ENCODE data around the gene SORCS3.

- TF ChIP-seq EZH2 (IDR thresholded peaks at IDR 0.05; ENCODE audit: low read depth) (no peak), CTCF (conservative IDR thresholded peaks at IDR 0.05) (no peak)
Observed at GRCh38 chr10:104966563-104967297, 325.6 kb downstream of the SORCS3 start.
